ENCODE results near the gene KRT79.
"Not testable (repeated sequence)": the region's sequence is repeated elsewhere in the genome, so short reads cannot be mapped to it uniquely, and the experiment has no call there.

Gene KRT79

GRCh38 chr12:52800259-52800917 lies 33.7 kb downstream of the KRT79 start:
- no peaks in the 10 kb centered on the region for H3K4me1 Mint-ChIP-seq (ENCODE audit: low read depth)
- no peak overlapping the region for H3K27ac Mint-ChIP-seq
- no peaks in the 10 kb centered on the region for H3K9me3 Mint-ChIP-seq
- no peak overlapping the region for H3K4me3 Mint-ChIP-seq
- H3K27me3 Mint-ChIP-seq = no peaks in the 10 kb centered on the region
- H3K36me3 Mint-ChIP-seq (ENCODE audit: low read depth) = no peaks in the 10 kb centered on the region

- H3K4me1 Mint-ChIP-seq (ENCODE audit: low read depth) = peaks cover under 1% of the 10 kb centered on the region
- no peaks in the 10 kb centered on the region for H3K9me3 Mint-ChIP-seq
- no peak overlapping the region for H3K27ac Mint-ChIP-seq
- no peak overlapping the region for H3K4me3 Mint-ChIP-seq
- no peaks in the 10 kb centered on the region for H3K36me3 Mint-ChIP-seq (ENCODE audit: low read depth)
- no peaks in the 10 kb centered on the region for H3K27me3 Mint-ChIP-seq
These were observed 34.5 kb downstream of the KRT79 start for GRCh38 chr12:52799505-52800211.

GRCh38 chr12:52798671-52799504 lies 35.2 kb downstream of the KRT79 start:
- Mint-ChIP-seq H3K36me3 (ENCODE audit: low read depth) (no peaks in the 10 kb centered on the region), H3K4me1 (ENCODE audit: low read depth) (peaks cover 8% of the 10 kb centered on the region), H3K4me3 (no peak overlapping the region), H3K9me3 (no peaks in the 10 kb centered on the region), H3K27me3 (no peaks in the 10 kb centered on the region), H3K27ac (no peak overlapping the region)

GRCh38 chr12:52798003-52798670 lies 36.0 kb downstream of the KRT79 start:
- Mint-ChIP-seq H3K27ac (no peak overlapping the region), H3K27me3 (no peaks in the 10 kb centered on the region), H3K9me3 (no peaks in the 10 kb centered on the region), H3K4me3 (no peak overlapping the region), H3K4me1 (ENCODE audit: low read depth) (peaks cover 9% of the 10 kb centered on the region), H3K36me3 (ENCODE audit: low read depth) (no peaks in the 10 kb centered on the region)

- Mint-ChIP-seq H3K27ac (no peak overlapping the region), H3K36me3 (ENCODE audit: low read depth) (no peaks in the 10 kb centered on the region), H3K9me3 (no peaks in the 10 kb centered on the region), H3K27me3 (no peaks in the 10 kb centered on the region), H3K4me1 (ENCODE audit: low read depth) (peaks cover 12% of the 10 kb centered on the region), H3K4me3 (no peak overlapping the region)
These were observed 36.6 kb downstream of the KRT79 start for GRCh38 chr12:52797529-52797894.

- Mint-ChIP-seq H3K27ac (no peak overlapping the region), H3K36me3 (ENCODE audit: low read depth) (no peaks in the 10 kb centered on the region), H3K27me3 (no peaks in the 10 kb centered on the region), H3K4me1 (ENCODE audit: low read depth) (peaks cover 14% of the 10 kb centered on the region), H3K9me3 (no peaks in the 10 kb centered on the region), H3K4me3 (no peak overlapping the region)
These were observed 37.1 kb downstream of the KRT79 start for GRCh38 chr12:52796839-52797528.

- peaks cover 20% of the 10 kb centered on the region for H3K4me1 Mint-ChIP-seq (ENCODE audit: low read depth)
- H3K9me3 Mint-ChIP-seq = no peaks in the 10 kb centered on the region
- H3K4me3 Mint-ChIP-seq = no peak overlapping the region
- no peak overlapping the region for H3K27ac Mint-ChIP-seq
- no peaks in the 10 kb centered on the region for H3K36me3 Mint-ChIP-seq (ENCODE audit: low read depth)
- H3K27me3 Mint-ChIP-seq = peaks cover 3% of the 10 kb centered on the region
These were observed 37.7 kb downstream of the KRT79 start for GRCh38 chr12:52796429-52796794.

- no peaks in the 10 kb centered on the region for H3K36me3 Mint-ChIP-seq (ENCODE audit: low read depth)
- peaks cover 3% of the 10 kb centered on the region for H3K27me3 Mint-ChIP-seq
- H3K9me3 Mint-ChIP-seq = no peaks in the 10 kb centered on the region
- H3K4me1 Mint-ChIP-seq (ENCODE audit: low read depth) = peaks cover 21% of the 10 kb centered on the region
- H3K27ac Mint-ChIP-seq = no peak within 1 kb of the TSS
- H3K4me3 Mint-ChIP-seq = no peak within 1 kb of the TSS
These were observed 38.2 kb downstream of the KRT79 start, which contains the start of gene KRT3 for GRCh38 chr12:52795694-52796428. TSS of gene KRT3 (minus strand) at chr12:52796117. CDS start at chr12:52796042, 75 bp downstream.

- H3K9me3 Mint-ChIP-seq; H3K36me3 Mint-ChIP-seq (ENCODE audit: low read depth); H3K27ac Mint-ChIP-seq; H3K4me3 Mint-ChIP-seq; H3K27me3 Mint-ChIP-seq: not testable (repeated sequence)
- peaks cover 25% of the 10 kb centered on the region for H3K4me1 Mint-ChIP-seq (ENCODE audit: low read depth)
These were observed 38.8 kb downstream of the KRT79 start for GRCh38 chr12:52795332-52795674.

GRCh38 chr12:52794479-52795331 lies 39.4 kb downstream of the KRT79 start:
- Mint-ChIP-seq H3K4me3 (no peak overlapping the region), H3K9me3 (no peaks in the 10 kb centered on the region)

GRCh38 chr12:52792185-52793029 lies 41.7 kb downstream of the KRT79 start:
- peaks cover 25% of the 10 kb centered on the region for H3K27me3 Mint-ChIP-seq
- no peaks in the 10 kb centered on the region for H3K36me3 Mint-ChIP-seq (ENCODE audit: low read depth)
- H3K4me3 Mint-ChIP-seq = no peak overlapping the region
- peaks cover 27% of the 10 kb centered on the region for H3K4me1 Mint-ChIP-seq (ENCODE audit: low read depth)
- H3K27ac Mint-ChIP-seq = no peak overlapping the region
- H3K9me3 Mint-ChIP-seq = no peaks in the 10 kb centered on the region

More at GRCh38 chr12:52794479-52795331, 39.4 kb downstream of the KRT79 start:
- H3K27ac Mint-ChIP-seq = no peak overlapping the region
- H3K36me3 Mint-ChIP-seq (ENCODE audit: low read depth) = no peaks in the 10 kb centered on the region
- peaks cover 10% of the 10 kb centered on the region for H3K27me3 Mint-ChIP-seq
- peaks cover 27% of the 10 kb centered on the region for H3K4me1 Mint-ChIP-seq (ENCODE audit: low read depth)

- Mint-ChIP-seq H3K4me1 (ENCODE audit: low read depth) (peaks cover 27% of the 10 kb centered on the region), H3K27ac (no peak overlapping the region), H3K9me3 (no peaks in the 10 kb centered on the region), H3K4me3 (no peak overlapping the region), H3K27me3 (peaks cover 25% of the 10 kb centered on the region), H3K36me3 (ENCODE audit: low read depth) (no peaks in the 10 kb centered on the region)
These were observed 42.6 kb downstream of the KRT79 start for GRCh38 chr12:52791271-52792184.
